Right renal cortex interstitium (tissue), 3 donors: Measurements from ENCODE around the gene HRC. TPM values are rescaled to one million over a fixed set of nuclear protein-coding genes. Genes with fewer than 3 reads are reported as not detected.
"Not testable (repeated sequence)": the region's sequence is repeated elsewhere in the genome, so short reads cannot be mapped to it uniquely, and the experiment has no call there.

Source experiments
- DNase-seq, 3 donors: peaks; one replicate each; pipeline ENCODE4 v3.0.0-alpha.2; 2013; ENCODE audit warnings: low read depth in 3 of 3, low spot score in 2 of 3
- polyA plus RNA-seq, 3 donors: library from polyadenylated mRNA; unstranded; fragments of 120-200 nt; gene quantifications; one replicate each; pipeline ENCODE4 v1.2.1, GENCODE V29; 2013; ENCODE audit not compliant: insufficient read length in 3 of 3

The HRC gene
- polyA plus RNA-seq, 3 donors = 29.8 to 36.1 (median 35.5) TPM

GRCh38 chr19:49140951-49141350 lies 14.2 kb downstream of the HRC start:
- no peak for DNase-seq

- no peak for DNase-seq
Measured at GRCh38 chr19:49136771-49137171, 18.4 kb downstream of the HRC start.

- DNase-seq = no peak
Measured at GRCh38 chr19:49135686-49136085, 19.5 kb downstream of the HRC start.

GRCh38 chr19:49133621-49134454 lies 21.4 kb downstream of the HRC start:
- no peak for DNase-seq

- DNase-seq = no peak
Measured at GRCh38 chr19:49132974-49133609, 22.1 kb downstream of the HRC start.

GRCh38 chr19:49130325-49130724 lies 24.9 kb downstream of the HRC start:
- DNase-seq = no peak

- DNase-seq = no peak
Measured at GRCh38 chr19:49129238-49129583, 26.0 kb downstream of the HRC start.

GRCh38 chr19:49128545-49129237 lies 26.5 kb downstream of the HRC start:
- DNase-seq = no peak

GRCh38 chr19:49127674-49128544 lies 27.3 kb downstream of the HRC start:
- DNase-seq = peak in 1 of 3 donors; percentile 92

- not testable (repeated sequence) for DNase-seq
Measured at GRCh38 chr19:49127225-49127624, 28.0 kb downstream of the HRC start.

GRCh38 chr19:49126575-49126974 lies 28.6 kb downstream of the HRC start:
- no peak for DNase-seq

GRCh38 chr19:49125025-49125731 lies 30.0 kb downstream of the HRC start:
- DNase-seq = no peak

- not testable (repeated sequence) for DNase-seq
Measured at GRCh38 chr19:49123285-49123684, 31.9 kb downstream of the HRC start.

- not testable (repeated sequence) for DNase-seq
Measured at GRCh38 chr19:49121841-49122240, 33.4 kb downstream of the HRC start.

- no peak for DNase-seq
Measured at GRCh38 chr19:49120868-49121267, 34.3 kb downstream of the HRC start.

GRCh38 chr19:49120325-49120683 lies 34.9 kb downstream of the HRC start:
- no peak for DNase-seq

GRCh38 chr19:49119411-49120324 lies 35.5 kb downstream of the HRC start, which contains the start of gene PPFIA3:
Gene PPFIA3, plus strand, starts transcription at chr19:49119544. Its CDS starts 8,330 bp downstream, at chr19:49127874.
- no peak for DNase-seq

- peak in 2 of 3 donors; percentile 84 for DNase-seq
Measured at GRCh38 chr19:49118565-49119410, 36.4 kb downstream of the HRC start, which contains the start of gene C19orf73. Gene C19orf73, minus strand, starts transcription at chr19:49119143. Its CDS starts 121 bp downstream, at chr19:49119022.
